ENCODE measurements around the gene PIMREG.

PIMREG gene

DNA sequence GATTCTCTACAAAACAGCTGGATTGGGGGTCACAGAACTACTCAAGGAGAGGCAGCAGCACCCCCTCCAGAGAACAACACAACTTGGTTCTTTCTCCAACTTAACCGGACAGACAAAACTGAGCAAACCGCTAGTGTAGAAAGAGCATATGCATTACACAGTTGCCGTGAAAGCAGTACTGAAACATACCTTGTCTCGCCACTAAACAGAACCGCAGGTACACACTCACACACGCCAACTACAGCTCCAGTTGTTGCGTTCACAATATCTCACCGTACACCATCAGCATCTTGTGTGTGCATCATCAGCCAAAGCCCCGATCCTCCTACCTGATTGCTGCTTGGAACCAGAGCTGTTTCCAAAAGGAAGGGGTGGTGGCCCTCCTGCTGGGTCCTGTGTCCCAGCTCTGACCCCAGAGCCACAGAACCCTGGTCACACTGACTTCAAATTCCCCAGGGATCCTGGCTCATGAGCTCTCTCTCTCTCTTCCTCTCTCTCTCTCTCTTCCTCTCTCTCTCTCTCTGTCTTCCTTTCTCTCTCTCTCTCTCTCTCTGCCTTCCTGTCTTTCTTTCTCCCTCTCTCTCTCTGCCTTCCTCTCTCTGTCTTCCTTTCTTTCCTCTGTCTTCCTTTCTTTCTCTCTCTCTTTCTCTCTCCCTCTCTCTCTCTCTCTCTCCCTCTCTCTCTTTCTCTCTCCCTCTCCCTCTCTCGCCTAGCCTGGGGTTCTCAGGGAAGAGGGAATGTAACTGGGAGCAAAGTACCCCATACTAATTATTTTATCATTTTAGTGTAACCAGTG is 8.4 kb downstream of the PIMREG start:
- no peak overlapping the region for H3K4me3 ChIP-seq (ENCODE audit: low read depth in 1 of 2, low read length in 2 of 2)
- no peak overlapping the region for H3K27ac ChIP-seq (ENCODE audit: low read depth, low read length)
- no peaks in the 10 kb centered on the region for H3K36me3 ChIP-seq (ENCODE audit: control insufficient read depth in 1 of 2, insufficient read depth in 2 of 2, low read length in 2 of 2)
- no peaks in the 10 kb centered on the region for H3K27me3 ChIP-seq (ENCODE audit: control insufficient read depth in 1 of 2, insufficient read depth in 2 of 2, low read length in 2 of 2)
- H3K9ac ChIP-seq (ENCODE audit: low read depth in 1 of 2, low read length in 2 of 2): no peak overlapping the region
- H3K9me3 ChIP-seq (ENCODE audit: control insufficient read depth in 1 of 2, low read length in 2 of 2): no peaks in the 10 kb centered on the region
- H3K4me1 ChIP-seq (ENCODE audit: control insufficient read depth in 1 of 2, insufficient read depth in 2 of 2, low read length in 2 of 2): peaks cover 7% of the 10 kb centered on the region in 2 donors

DNA sequence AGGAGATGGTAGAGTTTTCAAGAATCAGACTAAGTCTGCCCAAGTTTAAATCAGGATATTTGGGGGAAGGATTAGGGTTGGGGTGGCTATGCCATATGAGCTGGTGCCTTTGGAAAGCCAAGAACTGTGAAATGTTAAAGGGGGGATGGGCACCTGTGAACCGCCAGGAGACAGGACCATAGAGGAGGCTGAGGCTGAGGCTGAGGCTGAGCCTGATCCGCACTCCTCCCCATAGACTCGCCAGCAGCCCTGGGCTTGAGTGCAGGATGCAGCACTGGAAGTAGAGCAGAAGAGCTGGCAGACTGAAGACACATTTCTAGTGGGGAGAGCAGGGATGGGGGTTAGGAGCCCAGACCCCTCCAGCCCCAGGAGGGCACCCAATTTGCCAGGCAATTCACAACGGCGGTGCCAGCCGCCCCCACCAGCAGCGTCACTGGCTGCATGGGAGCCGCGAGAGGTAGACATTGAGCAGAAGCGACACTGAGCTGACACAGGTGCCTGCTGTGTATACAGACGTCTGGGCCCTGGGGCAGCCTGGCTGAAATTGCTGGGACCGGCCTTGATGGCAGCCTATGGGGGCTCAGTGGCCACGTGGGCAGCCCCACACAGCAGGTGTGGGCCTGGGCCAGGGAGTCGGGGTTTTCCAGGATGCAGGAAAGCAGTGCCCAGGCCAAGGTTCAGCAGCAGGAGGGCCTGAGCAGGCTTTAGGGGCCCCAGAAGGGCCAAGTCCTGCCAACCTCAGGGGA is 9.2 kb downstream of the PIMREG start:
- peaks cover 10 to 11% of the 10 kb centered on the region in 2 donors for H3K4me1 ChIP-seq (ENCODE audit: control insufficient read depth in 1 of 2, insufficient read depth in 2 of 2, low read length in 2 of 2)
- no peak overlapping the region for H3K9ac ChIP-seq (ENCODE audit: low read depth in 1 of 2, low read length in 2 of 2)
- H3K36me3 ChIP-seq (ENCODE audit: control insufficient read depth in 1 of 2, insufficient read depth in 2 of 2, low read length in 2 of 2): no peaks in the 10 kb centered on the region
- H3K9me3 ChIP-seq (ENCODE audit: control insufficient read depth in 1 of 2, low read length in 2 of 2): no peaks in the 10 kb centered on the region
- no peak overlapping the region for H3K4me3 ChIP-seq (ENCODE audit: low read depth in 1 of 2, low read length in 2 of 2)
- H3K27ac ChIP-seq (ENCODE audit: low read depth, low read length): no peak overlapping the region
- no peaks in the 10 kb centered on the region for H3K27me3 ChIP-seq (ENCODE audit: control insufficient read depth in 1 of 2, insufficient read depth in 2 of 2, low read length in 2 of 2)

DNA sequence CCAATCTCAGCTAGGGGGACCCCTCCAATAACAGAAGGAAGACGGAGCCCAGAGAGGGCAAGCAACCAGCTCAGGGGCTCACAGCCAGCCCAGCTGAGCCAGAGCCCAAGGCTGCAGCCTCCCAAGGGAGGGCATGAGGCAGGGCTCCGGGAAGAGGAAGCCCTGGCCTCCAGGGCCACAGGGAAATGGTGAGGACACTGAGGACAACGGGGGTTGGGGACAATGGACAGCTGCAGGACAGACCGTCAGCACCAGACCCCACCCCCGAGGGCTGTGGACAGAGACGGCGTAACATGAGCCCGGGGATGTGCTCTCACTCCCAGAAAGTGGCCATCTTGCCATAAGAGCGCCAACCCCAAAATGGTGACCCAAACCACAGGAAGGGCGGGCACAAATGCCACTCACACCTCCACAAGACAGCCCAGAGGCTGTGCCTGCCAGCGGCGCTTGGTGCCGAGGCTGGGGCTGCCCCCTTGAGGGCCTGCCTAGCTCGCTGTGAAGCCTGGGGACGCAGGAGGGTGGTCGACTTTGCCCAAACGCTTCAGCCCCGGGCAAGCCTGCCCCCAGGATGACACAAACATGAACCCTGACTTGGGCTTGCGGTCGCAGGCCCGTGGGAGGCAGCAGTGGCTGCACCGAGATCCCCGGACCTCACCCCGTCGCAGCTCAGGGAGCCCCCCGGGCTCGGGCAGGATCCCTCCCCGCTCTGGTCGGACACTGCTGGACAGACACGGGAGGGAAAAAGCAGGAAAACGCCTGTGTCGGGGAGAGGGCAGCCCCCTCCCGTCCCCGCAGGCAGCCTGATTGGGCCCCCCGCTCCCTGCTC is 10.5 kb downstream of the PIMREG start:
- Histone ChIP-seq H3K9me3 (ENCODE audit: control insufficient read depth in 1 of 2, low read length in 2 of 2) (no peaks in the 10 kb centered on the region), H3K9ac (ENCODE audit: low read depth in 1 of 2, low read length in 2 of 2) (no peak overlapping the region), H3K4me1 (ENCODE audit: control insufficient read depth in 1 of 2, insufficient read depth in 2 of 2, low read length in 2 of 2) (peaks cover 10 to 11% of the 10 kb centered on the region in 2 donors), H3K27ac (ENCODE audit: low read depth, low read length) (no peak overlapping the region), H3K27me3 (ENCODE audit: control insufficient read depth in 1 of 2, insufficient read depth in 2 of 2, low read length in 2 of 2) (no peaks in the 10 kb centered on the region), H3K4me3 (ENCODE audit: low read depth in 1 of 2, low read length in 2 of 2) (no peak overlapping the region), H3K36me3 (ENCODE audit: control insufficient read depth in 1 of 2, insufficient read depth in 2 of 2, low read length in 2 of 2) (no peaks in the 10 kb centered on the region)

DNA sequence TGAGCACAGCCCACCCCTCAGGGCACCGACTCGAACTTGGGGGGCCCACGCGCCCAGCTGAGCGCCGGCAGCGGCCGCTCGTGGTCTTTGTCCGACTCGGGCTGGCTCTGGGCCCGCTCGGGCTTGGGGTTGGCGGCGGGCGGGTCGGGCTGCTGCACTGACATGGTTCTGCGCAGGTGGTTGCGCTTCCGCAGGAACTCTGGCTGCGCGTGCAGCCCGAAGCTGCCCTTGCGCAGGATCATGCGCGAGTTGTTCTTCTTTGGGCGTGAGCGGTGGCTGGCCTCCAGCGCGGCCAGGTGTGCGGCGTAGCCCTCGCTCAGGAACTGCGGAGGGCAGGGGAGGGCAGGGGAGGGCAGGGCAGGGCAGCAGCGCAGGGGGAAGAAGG is 11.1 kb downstream of the PIMREG start:
- Histone ChIP-seq H3K4me3 (ENCODE audit: low read depth in 1 of 2, low read length in 2 of 2) (no peak overlapping the region), H3K9me3 (ENCODE audit: control insufficient read depth in 1 of 2, low read length in 2 of 2) (no peaks in the 10 kb centered on the region), H3K9ac (ENCODE audit: low read depth in 1 of 2, low read length in 2 of 2) (no peak overlapping the region), H3K27ac (ENCODE audit: low read depth, low read length) (no peak overlapping the region), H3K27me3 (ENCODE audit: control insufficient read depth in 1 of 2, insufficient read depth in 2 of 2, low read length in 2 of 2) (no peaks in the 10 kb centered on the region), H3K36me3 (ENCODE audit: control insufficient read depth in 1 of 2, insufficient read depth in 2 of 2, low read length in 2 of 2) (no peaks in the 10 kb centered on the region), H3K4me1 (ENCODE audit: control insufficient read depth in 1 of 2, insufficient read depth in 2 of 2, low read length in 2 of 2) (peaks cover 10 to 11% of the 10 kb centered on the region in 2 donors)

DNA sequence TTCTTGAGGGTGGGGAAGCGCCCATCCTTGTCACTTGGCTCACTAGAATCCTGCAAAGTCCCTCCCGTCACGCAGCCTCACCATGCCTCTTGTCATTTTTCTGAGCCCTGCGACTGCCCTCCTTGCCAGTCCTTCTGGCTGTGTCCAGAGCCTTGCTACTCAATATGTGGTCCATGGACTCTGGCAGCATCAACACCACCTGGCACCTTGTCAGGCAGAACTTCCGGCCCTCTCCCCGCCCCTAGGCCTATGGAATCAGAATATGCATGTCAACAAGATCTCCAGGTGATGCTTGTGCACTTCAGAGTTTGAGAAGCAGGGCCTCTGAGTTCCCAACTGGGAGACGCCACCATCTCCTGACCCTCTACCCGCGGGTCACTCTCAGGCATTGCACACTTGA is 12.1 kb downstream of the PIMREG start:
- H3K9me3 ChIP-seq (ENCODE audit: control insufficient read depth in 1 of 2, low read length in 2 of 2): no peaks in the 10 kb centered on the region
- peaks cover 10 to 11% of the 10 kb centered on the region in 2 donors for H3K4me1 ChIP-seq (ENCODE audit: control insufficient read depth in 1 of 2, insufficient read depth in 2 of 2, low read length in 2 of 2)
- no peaks in the 10 kb centered on the region for H3K27me3 ChIP-seq (ENCODE audit: control insufficient read depth in 1 of 2, insufficient read depth in 2 of 2, low read length in 2 of 2)
- no peak overlapping the region for H3K9ac ChIP-seq (ENCODE audit: low read depth in 1 of 2, low read length in 2 of 2)
- no peak overlapping the region for H3K27ac ChIP-seq (ENCODE audit: low read depth, low read length)
- H3K36me3 ChIP-seq (ENCODE audit: control insufficient read depth in 1 of 2, insufficient read depth in 2 of 2, low read length in 2 of 2): no peaks in the 10 kb centered on the region
- no peak overlapping the region for H3K4me3 ChIP-seq (ENCODE audit: low read depth in 1 of 2, low read length in 2 of 2)

DNA sequence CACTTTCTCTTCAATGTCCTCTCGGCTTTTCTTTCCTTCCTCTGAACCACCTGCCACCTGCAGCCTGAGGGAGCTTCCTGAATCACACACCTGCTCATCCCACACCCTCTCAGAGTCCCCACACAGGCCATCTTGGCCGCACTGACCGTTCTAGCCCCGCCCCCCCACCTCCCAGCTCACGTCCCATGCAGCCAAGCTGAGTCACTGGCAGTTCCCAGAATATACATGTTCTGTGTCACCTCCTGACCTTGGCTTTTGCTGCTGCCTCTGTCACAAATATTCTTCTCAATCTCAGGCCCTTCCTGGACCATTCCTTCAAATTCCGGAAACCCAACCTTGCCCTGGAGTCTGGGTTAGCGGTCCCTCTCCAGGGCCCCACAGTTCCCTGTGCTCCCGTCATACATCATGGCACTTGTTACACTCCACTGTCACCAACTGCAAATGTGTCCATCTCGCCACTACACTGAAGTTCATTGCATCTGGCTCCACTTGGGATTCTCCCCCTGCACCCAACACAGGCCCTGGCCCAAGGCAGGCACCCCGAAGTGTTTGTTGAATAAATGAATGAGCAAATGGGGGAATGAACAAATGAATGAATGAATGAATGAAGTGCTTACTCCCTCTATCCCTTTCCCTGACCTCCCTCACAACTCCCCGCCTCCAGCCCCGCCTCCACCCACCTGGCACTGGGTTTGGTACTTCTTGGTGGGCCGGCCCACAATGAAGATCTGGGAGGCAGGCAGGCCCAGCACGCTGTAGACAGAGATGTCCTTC is 12.8 kb downstream of the PIMREG start:
- H3K9ac ChIP-seq (ENCODE audit: low read depth in 1 of 2, low read length in 2 of 2): no peak overlapping the region
- no peak overlapping the region for H3K27ac ChIP-seq (ENCODE audit: low read depth, low read length)
- H3K36me3 ChIP-seq (ENCODE audit: control insufficient read depth in 1 of 2, insufficient read depth in 2 of 2, low read length in 2 of 2): no peaks in the 10 kb centered on the region
- H3K9me3 ChIP-seq (ENCODE audit: control insufficient read depth in 1 of 2, low read length in 2 of 2): no peaks in the 10 kb centered on the region
- no peak overlapping the region for H3K4me3 ChIP-seq (ENCODE audit: low read depth in 1 of 2, low read length in 2 of 2)
- H3K27me3 ChIP-seq (ENCODE audit: control insufficient read depth in 1 of 2, insufficient read depth in 2 of 2, low read length in 2 of 2): no peaks in the 10 kb centered on the region
- peaks cover 10 to 11% of the 10 kb centered on the region in 2 donors for H3K4me1 ChIP-seq (ENCODE audit: control insufficient read depth in 1 of 2, insufficient read depth in 2 of 2, low read length in 2 of 2)

DNA sequence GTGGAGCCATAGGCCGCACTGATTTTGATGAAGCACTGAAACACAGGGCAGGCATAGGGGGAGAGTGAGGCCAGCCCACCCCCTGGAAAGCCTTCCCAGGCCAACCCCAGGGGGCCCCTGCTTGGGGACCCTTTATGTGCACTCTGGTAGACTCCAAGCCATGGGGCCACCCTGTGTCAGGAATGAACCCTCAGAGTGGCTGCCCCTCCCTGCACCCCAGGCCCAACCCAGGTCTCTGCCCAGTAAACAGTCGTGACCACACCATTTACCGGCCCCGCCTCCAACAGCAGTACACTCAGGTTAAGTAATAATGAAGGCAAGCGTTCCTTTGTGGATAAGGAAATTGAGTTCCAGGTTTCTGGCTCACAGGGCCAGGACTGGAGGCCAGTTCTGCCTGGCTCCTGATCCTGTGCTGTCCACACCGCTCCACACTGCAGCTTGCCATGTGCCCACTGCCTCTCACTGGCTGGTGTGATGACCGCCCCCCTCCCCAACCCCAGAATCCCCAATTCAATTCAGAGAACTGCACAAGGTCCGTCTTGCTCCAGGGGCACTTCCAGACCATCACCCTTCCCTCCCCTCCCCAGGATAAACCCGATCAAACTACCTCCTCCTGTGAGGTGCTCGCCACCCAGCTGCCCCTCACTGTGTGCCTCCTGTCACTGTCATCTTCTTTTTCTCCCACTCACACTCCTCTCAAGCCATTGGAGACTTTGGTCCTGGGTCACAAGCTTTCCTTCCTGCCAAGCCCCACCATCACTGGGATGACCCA is 13.6 kb downstream of the PIMREG start:
- Histone ChIP-seq H3K27me3 (ENCODE audit: control insufficient read depth in 1 of 2, insufficient read depth in 2 of 2, low read length in 2 of 2) (no peaks in the 10 kb centered on the region), H3K36me3 (ENCODE audit: control insufficient read depth in 1 of 2, insufficient read depth in 2 of 2, low read length in 2 of 2) (no peaks in the 10 kb centered on the region), H3K27ac (ENCODE audit: low read depth, low read length) (no peak overlapping the region), H3K9ac (ENCODE audit: low read depth in 1 of 2, low read length in 2 of 2) (no peak overlapping the region), H3K9me3 (ENCODE audit: control insufficient read depth in 1 of 2, low read length in 2 of 2) (no peaks in the 10 kb centered on the region), H3K4me3 (ENCODE audit: low read depth in 1 of 2, low read length in 2 of 2) (no peak overlapping the region), H3K4me1 (ENCODE audit: control insufficient read depth in 1 of 2, insufficient read depth in 2 of 2, low read length in 2 of 2) (peaks cover 10 to 11% of the 10 kb centered on the region in 2 donors)

DNA sequence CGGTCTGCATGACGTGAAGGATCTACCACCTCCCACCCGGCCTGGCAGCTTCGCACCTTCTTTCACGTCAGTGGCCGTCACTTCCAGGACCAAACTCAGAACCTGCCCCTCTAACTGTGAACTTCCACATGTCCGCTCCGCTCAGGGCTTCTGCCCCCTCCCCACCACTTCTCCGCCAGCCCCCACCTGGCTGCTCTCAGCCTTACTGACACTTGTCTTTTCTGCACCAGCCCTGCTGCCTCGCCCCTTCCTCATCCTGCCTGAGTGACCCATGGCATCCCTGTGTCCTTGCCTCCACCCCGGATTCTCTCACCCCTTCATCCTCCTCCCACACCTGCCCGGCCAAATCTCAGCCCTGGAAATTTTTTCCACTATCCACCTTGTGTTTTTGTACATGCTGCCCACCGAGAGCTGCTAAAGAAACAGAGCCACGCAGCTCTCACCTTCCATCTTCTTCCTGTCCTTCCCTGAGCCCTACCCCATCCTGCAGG is 14.2 kb downstream of the PIMREG start:
- Histone ChIP-seq H3K27ac (ENCODE audit: low read depth, low read length) (no peak overlapping the region), H3K27me3 (ENCODE audit: control insufficient read depth in 1 of 2, insufficient read depth in 2 of 2, low read length in 2 of 2) (no peaks in the 10 kb centered on the region), H3K36me3 (ENCODE audit: control insufficient read depth in 1 of 2, insufficient read depth in 2 of 2, low read length in 2 of 2) (no peaks in the 10 kb centered on the region), H3K9me3 (ENCODE audit: control insufficient read depth in 1 of 2, low read length in 2 of 2) (no peaks in the 10 kb centered on the region), H3K4me1 (ENCODE audit: control insufficient read depth in 1 of 2, insufficient read depth in 2 of 2, low read length in 2 of 2) (peaks cover 10 to 11% of the 10 kb centered on the region in 2 donors), H3K4me3 (ENCODE audit: low read depth in 1 of 2, low read length in 2 of 2) (no peak overlapping the region), H3K9ac (ENCODE audit: low read depth in 1 of 2, low read length in 2 of 2) (no peak overlapping the region)

DNA sequence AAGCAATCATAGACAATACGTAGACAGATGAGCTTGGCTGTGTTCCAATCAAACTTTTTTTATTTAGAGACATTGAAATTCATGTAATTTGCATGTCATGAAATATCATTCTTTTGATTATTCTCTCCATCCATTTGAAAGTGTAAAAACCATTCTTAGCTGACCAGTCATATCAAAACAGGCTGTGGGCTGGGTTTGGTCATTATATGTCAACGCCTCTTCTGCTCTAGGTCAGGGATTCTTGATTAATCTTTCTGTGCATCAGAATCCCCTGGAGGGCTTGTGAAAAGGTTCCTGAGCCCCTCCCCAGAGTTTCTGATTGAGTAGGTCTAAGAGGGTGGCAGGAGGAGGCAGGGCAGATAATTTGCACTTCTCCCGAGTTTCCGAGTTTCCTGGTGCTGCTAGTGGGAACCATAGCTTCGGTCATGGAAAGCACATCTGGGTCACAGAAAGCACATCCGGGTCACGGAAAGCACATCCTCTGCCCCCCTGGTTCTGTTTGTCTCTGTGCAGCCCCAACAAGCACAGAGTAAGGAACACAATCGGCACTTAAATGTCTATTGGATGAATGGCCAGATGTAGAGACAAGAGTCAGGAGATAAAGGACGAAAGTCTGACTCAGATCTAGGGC is 16.4 kb downstream of the PIMREG start:
- no peaks in the 10 kb centered on the region for H3K9me3 ChIP-seq (ENCODE audit: control insufficient read depth in 1 of 2, low read length in 2 of 2)
- H3K27me3 ChIP-seq (ENCODE audit: control insufficient read depth in 1 of 2, insufficient read depth in 2 of 2, low read length in 2 of 2): no peaks in the 10 kb centered on the region
- H3K36me3 ChIP-seq (ENCODE audit: control insufficient read depth in 1 of 2, insufficient read depth in 2 of 2, low read length in 2 of 2): no peaks in the 10 kb centered on the region
- no peak overlapping the region for H3K27ac ChIP-seq (ENCODE audit: low read depth, low read length)
- no peak overlapping the region for H3K9ac ChIP-seq (ENCODE audit: low read depth in 1 of 2, low read length in 2 of 2)
- H3K4me3 ChIP-seq (ENCODE audit: low read depth in 1 of 2, low read length in 2 of 2): no peak overlapping the region
- H3K4me1 ChIP-seq (ENCODE audit: control insufficient read depth in 1 of 2, insufficient read depth in 2 of 2, low read length in 2 of 2): peaks cover 6 to 10% of the 10 kb centered on the region in 2 donors

Measured in duodenal mucosa (tissue), 2 donors.